ENCODE measurements around the gene FN3KRP. TPM values are rescaled to one million over a fixed set of nuclear protein-coding genes. Genes with fewer than 3 reads are reported as not detected.
"Not testable (repeated sequence)": the region's sequence is repeated elsewhere in the genome, so short reads cannot be mapped to it uniquely, and the experiment has no call there.

The FN3KRP gene
- polyA plus RNA-seq, 6 donors from 2014 or later: 20.0 to 27.7 (median 25.8) TPM

- Mint-ChIP-seq H3K4me3 (peak overlapping the region in 1 of 8 donors; percentile 63), H3K4me1 (peaks cover 18 to 25% (median 21%) of the 10 kb centered on the region in 3 donors)
- not testable (repeated sequence) for H3K27ac Mint-ChIP-seq; DNase-seq; ATAC-seq (ENCODE audit: low read depth in 2 of 2); H3K9me3 Mint-ChIP-seq; H3K27me3 Mint-ChIP-seq; H3K36me3 Mint-ChIP-seq
Observed at GRCh38 chr17:82774456-82774855, 58.0 kb downstream of the FN3KRP start.

- peak; percentile 94 to 95 for ATAC-seq (ENCODE audit: low read depth in 2 of 2)
- DNase-seq: peak; percentile 31
- H3K36me3 Mint-ChIP-seq: peaks cover 0 to 6% of the 10 kb centered on the region in 2 donors
- H3K27me3 Mint-ChIP-seq: no peaks in the 10 kb centered on the region
- H3K9me3 Mint-ChIP-seq: peaks cover 0 to 3% (median 0%) of the 10 kb centered on the region in 7 donors
- H3K4me1 Mint-ChIP-seq: peaks cover 18 to 25% (median 21%) of the 10 kb centered on the region in 3 donors
- peak overlapping the region in 7 of 8 donors; percentile 35 to 73 (median 63) for H3K4me3 Mint-ChIP-seq
- peak overlapping the region in 5 of 6 donors; percentile 20 to 94 (median 50) for H3K27ac Mint-ChIP-seq
Observed at GRCh38 chr17:82775001-82775823, 58.7 kb downstream of the FN3KRP start.

- ATAC-seq (ENCODE audit: low read depth in 2 of 2): peak; percentile 50 to 53
- peak overlapping the region in 3 of 6 donors; percentile 7 to 59 (median 20) for H3K27ac Mint-ChIP-seq
Observed at GRCh38 chr17:82776454-82776853, 59.9 kb downstream of the FN3KRP start.

More at GRCh38 chr17:82776454-82776853, 59.9 kb downstream of the FN3KRP start:
- H3K4me1 Mint-ChIP-seq: peaks cover 18 to 25% (median 21%) of the 10 kb centered on the region in 3 donors
- peak; percentile 19 for DNase-seq
- H3K27me3 Mint-ChIP-seq: no peaks in the 10 kb centered on the region
- H3K36me3 Mint-ChIP-seq: peaks cover 0 to 6% of the 10 kb centered on the region in 2 donors
- peak overlapping the region in 4 of 8 donors; percentile 21 to 59 (median 36) for H3K4me3 Mint-ChIP-seq
- H3K9me3 Mint-ChIP-seq: peaks cover 0 to 3% (median 0%) of the 10 kb centered on the region in 7 donors

Other genes with a start within 250 kb of the FN3KRP start
- gene FOXK2, start 197.0 kb upstream of the FN3KRP start, polyA plus RNA-seq (ENCODE audit: low read depth in 6 of 6): 1 to 10 TPM; 2.5 to 6.0 (median 4.4) TPM
- 10 to 100 TPM; 37.9 to 77.8 (median 47.4) TPM for gene WDR45B, start 68.3 kb upstream of the FN3KRP start, polyA plus RNA-seq (ENCODE audit: low read depth in 6 of 6)
- gene RAB40B, start 18.0 kb upstream of the FN3KRP start, polyA plus RNA-seq (ENCODE audit: low read depth in 6 of 6): 1 to 10 TPM; 1.2 to 3.0 (median 2.3) TPM
- gene FN3K, start 18.9 kb downstream of the FN3KRP start, polyA plus RNA-seq (ENCODE audit: low read depth in 6 of 6): not detected
- 10 to 100 TPM; 23.6 to 34.7 (median 27.5) TPM for gene TBCD, start 35.4 kb downstream of the FN3KRP start, polyA plus RNA-seq (ENCODE audit: low read depth in 6 of 6)
- gene ZNF750, start 123.3 kb downstream of the FN3KRP start, polyA plus RNA-seq (ENCODE audit: low read depth in 6 of 6): under 1 TPM in 1 of 6 donors, not detected in 5; 0.12 TPM